Inferior parietal cortex (tissue), 1 donor: ENCODE measurements around the gene SLC13A4.
"Not testable (repeated sequence)": the region's sequence is repeated elsewhere in the genome, so short reads cannot be mapped to it uniquely, and the experiment has no call there.

Source experiments
- DNase-seq: peaks from one replicate; pipeline ENCODE4 v3.0.0-alpha.2; 2016; ENCODE audit errors: extremely low spot score

SLC13A4 gene

DNA sequence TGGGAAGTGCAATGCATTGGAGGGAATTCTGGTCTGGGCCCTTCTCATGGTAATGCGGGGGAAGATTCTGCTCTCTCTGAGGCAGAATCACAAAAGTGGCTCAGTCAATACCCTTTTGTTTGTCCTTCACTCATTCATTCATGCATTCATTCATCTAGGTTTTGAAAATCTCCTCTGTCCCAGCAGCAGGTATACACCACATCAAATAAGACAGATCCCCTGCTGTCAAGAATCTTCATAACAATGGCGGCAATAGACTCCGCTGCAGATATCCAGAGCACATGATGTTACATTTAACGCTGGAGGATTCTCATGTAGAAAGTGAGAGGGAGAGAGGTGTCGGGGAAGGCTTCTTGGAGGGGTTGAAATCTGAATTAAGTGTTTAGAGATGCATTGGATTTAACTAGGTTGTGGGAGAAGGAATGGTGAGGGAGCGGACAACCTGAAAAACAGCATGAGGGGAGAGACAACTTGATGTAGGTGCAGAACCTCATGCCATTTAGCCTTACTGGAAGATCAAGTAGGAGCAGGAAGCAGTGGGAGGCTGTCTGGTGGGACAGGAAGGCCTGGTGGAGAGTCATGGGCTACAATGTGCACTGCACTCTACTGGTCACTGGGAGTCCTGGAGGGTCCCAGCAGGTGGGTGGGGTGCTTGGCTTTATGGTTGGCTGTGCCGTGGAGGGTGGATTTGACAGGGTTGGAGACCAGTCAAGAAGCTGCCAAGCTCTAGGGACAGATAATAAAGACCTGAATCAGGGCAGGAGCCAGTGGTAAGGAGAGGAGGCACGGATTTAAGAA, 25.8 kb upstream of the SLC13A4 start:
- no peak for DNase-seq

DNA sequence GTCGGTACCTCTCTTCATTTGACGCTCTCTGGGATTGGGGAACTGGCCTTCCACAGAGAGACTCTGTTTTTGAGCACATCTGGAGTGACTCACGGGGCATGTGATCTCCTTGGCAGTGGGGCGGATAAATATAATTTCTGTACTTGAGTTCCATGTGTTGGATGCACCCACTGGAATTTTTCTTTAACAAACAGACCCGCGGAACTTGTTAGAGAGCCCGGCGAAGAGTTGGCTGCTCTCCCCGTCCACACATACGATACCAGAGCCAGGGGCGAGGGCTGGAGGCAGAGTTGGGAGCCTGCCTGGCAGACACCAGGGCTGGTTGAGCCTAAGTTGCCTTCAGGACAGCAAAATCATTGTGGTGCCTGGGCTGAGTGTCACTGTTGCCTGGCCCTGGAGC, 20.8 kb upstream of the SLC13A4 start, which contains the start of gene FAM180A:
Gene FAM180A, minus strand, starts transcription at position 44 of the 400 bp plus-strand sequence. CDS start 233 bp downstream, outside the sequence.
- DNase-seq, result no peak

DNA sequence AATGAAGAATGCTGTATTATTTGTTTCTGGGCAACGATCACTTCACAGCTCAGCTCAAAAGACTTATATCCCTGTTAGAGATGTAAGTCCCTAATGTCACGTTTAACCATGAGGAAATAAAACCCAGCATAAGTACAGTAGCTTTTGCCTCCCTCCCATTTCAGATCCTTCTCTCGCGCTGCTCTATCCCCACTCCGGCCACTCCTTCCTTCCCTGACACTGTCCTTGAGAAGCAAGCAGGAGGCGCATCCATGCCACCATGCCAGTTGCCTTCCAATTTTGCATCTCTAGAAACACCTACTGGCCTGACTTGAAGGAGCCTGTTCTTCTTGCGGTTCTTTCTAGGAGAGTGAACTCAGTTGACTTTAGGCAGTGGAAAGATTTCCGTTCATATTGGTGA, 19.4 kb upstream of the SLC13A4 start:
- no peak for DNase-seq

DNA sequence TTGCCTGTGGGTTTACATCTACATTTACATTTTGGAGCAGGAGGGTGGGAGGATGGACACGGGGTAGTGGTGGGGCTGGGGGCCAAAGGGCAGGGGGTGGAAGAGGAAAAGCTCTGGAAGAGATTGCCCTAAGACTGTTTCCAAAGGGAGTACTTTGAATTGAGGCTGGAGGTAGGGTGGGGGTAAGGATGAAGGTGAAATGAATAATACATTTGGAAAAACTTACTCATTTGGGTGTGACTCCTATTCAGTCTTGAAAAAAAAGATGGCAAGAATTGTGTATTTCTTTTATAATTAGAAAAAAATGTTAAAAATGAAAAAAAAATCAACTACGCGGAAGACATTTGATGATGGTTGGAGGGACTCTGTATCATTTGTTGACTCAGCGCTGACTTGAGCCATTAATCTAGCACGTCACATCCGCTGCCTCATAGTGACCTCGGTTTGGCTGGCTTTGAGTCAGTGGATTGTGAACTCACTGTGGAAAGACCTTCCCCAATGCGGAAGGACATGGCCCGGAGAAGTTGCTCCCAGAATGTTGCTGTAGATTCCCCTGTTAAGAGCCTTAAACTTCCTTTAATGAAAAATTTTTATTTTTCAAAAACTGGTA, 17.8 kb upstream of the SLC13A4 start:
- no peak for DNase-seq

DNA sequence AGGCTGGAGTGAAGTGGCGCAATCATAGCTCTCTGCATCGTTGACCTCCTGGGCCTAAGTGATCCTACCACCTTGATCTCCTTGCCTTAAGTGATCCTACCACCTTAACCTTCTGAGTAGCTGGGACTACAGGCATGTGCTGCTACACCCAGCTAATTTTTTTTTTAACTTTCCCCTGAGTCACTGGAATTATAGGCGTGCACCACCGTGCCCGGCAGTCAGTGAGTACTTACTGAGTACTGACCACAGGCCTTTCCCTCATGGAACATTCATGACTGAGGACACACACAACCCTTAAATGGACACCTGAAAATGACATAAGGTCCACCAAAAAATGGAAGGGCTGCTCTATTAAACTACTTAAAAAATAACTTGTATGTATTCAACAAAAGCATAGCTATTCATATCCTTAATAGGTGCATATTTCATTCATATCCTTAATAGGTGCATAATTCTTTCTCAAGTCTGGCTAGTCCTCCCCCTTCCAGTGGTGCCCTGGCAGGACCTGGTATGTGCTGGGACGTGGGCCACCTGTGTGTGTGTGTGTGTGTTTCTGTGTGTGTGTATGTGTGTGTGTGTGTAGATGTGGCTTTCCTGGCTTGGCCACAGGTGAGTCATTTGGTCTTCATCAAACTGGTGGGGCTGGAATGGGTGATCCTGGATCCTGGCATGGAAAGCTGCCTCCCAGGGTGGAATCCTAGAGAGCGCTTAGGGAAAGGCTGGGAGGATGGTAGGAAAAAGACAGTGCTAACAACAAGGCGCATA, 17.1 kb upstream of the SLC13A4 start:
- no peak for DNase-seq

DNA sequence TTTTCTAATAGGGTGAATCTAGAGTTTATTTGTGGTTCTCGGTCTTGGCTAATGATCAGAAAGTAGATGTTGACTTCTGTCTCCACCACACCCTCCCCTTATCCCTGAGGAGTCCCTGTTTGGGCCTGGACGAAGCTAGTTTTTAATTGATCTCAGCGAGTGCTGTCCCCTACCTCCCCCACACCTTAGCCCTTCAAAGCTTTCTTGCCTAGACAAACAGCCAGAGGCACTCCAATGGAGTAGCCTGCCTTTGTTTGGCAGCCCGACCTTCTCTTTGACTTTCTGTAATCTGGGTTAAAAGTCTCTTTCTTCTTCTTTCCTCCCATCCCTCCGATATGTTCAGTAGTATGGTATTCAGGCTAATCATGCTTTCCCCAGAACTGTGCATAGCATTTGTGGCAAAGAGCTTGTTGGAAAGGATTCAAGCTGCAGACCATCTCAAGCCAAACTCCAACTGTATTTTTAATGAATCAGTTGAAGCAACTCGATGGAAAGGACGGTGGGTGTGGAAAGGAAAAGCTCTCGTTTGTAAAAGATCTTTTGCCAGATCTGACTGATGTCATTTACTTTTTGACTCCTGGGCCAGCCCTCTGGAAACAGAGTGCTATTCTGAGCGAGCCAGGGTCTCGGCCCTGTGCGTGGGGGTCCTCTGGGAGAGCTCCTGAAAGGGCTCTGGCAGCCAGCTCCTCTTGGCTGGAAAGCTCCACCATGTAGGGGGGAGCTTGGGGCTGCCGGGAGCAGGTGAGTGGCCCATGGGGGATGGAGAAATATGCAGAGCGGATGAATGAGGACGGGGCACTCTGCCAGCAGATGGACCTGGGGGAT, 16.1 kb upstream of the SLC13A4 start:
- DNase-seq, result no peak

DNA sequence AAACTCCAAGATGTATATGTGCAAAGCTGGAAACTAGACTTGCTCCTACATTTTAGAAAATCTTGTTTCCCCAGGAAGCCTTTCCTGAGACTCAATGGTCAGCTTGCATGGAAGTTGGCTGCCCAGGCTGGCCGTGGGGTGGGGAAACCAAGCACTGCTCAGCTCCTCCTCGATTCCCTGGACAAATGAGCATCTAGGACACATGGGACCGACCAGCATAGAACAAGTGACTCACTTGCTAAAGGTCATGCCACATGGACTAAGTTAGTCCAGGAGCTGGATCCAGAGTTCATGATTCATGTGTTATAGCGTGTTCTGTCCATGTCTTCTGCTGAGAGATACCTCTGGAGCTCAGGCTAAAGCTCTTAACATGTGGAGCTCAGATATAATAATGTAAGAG, 14.4 kb upstream of the SLC13A4 start:
- DNase-seq, result no peak

DNA sequence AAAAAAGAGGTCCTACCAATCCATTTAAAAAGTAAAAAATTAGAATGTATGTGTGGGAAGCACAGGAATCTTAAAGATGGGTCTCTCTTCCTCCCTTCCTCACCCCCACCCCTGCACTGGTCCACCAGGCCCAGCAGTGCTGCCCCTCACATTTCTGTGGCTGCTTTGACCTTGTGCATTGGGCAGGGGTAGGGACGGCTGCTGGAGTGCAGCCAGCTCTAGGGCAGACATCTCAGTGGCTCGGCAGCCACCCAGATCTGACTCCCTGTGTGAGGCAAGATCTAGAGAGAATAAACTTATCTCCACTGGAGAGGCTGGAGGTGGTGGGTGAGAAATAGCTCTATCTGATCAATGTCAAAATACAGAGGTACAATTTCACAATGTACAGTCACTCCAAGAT, 13.9 kb upstream of the SLC13A4 start:
- no peak for DNase-seq

DNA sequence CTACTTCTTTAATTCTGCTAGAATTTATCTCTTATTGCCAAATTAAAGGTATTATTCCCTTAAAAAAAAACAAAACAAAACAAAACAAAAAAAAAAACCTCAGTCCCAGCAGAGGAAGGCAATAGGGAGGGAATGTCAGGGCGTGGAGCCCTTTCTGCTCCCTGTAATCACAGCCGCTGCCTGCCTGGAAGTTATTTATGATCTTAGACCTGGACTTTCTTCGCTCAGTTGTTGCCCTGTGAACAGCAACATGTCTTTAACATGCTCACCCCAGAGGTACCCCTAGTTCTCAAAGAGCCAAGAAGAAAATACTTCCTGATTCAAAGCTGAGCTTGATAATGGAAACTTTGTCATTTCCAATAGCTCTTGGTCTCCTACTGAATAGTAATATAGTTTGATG, 12.9 kb upstream of the SLC13A4 start:
- no peak for DNase-seq

DNA sequence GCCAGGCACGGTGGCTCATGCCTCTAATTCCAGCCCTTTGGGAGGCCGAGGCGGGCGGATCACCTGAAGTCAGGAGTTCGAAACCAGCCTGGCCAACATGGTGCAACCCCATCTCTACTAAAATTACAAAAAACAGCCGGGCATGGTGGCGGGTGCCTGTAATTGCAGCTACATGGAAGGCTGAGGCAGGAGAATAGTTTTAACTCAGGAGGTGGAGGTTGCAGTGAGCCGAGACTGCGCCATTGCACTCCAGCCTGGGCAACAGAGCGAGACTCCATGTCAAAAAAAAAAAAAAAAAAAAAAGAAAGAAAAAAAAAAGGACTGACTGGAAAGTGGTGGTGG, 9.3 kb upstream of the SLC13A4 start:
- not testable (repeated sequence) for DNase-seq

DNA sequence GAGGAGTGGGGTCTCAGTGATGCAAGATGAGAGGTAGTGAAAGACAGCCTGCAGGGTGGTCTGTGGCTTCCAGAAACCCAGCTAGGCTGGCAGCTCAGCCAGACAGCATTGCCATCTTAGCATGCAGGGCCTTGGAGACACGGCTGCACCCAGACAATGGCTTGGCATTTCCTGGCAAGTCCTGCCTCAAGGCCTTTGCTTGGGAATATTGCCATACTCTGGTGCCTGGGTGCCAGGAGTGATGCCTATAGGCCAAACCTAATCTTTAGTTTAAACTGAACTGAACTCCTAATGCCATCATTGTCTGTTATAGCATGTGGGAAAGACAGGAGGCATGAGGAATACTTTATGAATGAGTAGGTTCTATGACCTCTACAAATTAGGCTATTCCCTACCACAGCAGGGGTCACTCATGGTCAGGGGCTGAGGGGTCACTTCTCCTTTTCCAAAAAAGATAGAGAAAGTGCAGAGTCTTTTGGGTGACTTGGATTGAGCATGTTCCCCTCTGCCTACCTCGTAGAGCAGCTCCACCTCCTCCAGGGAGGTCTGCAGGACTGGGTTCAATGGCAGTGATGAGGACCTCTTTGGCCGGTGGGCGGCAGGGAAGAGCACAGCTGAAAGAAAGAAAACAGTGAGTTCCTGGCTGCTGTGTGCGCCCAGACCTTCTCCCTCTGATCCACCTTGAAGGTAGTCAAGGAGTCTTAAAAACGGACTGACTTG, 8.8 kb upstream of the SLC13A4 start:
- DNase-seq, result no peak

DNA sequence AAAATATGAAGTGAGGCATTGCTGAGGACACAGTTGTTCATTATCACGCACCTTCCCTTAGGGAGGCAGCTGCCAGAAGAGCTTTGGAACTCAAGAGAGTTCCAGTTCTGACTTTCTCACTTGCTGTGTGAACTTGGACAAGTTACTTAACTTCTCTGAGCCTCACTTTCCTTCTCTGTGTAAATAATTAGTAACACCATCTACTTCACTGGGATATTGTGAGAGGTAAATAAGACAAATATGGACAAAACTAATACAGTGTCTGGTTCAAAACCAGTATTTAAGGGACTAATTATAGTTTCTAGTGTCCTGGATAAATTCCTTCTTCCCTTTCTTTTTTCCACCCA, 6.3 kb upstream of the SLC13A4 start:
- no peak for DNase-seq

DNA sequence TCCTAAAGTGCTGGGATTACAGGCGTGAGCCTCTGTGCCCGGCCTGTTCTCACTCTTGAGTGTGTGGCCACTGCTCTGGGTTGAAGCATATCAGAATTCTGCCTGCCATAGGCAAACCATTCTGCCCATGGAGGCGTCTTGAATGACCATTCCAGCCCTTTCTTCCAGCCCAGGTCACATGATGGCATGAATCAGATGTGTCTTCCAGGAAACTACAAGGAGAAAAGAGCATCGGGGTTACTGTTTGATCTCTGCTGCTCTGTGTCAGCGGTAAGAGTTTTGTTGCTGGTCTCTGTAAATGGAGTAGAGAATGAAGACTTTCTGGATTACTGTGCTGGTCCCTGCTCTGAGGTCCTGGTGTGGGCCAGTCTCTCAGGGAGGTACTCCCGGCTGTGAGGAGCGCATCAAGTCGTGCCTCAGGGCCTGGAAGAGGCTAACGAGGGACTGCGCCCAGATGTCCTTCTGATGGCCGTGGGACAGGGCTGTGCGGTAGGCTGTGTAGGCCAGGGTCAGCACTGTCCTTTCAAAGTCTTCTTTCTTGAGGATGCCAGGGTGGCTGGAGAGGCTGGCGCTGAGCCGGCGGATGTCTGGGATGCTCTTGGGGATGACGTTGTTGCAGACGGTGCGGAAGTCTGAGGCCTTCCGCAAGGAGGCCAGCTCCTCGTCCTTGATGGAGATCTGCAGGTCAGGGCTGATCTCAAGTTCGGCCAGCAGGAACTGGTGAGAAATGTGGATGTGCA, 5.8 kb upstream of the SLC13A4 start:
- DNase-seq, result no peak

DNA sequence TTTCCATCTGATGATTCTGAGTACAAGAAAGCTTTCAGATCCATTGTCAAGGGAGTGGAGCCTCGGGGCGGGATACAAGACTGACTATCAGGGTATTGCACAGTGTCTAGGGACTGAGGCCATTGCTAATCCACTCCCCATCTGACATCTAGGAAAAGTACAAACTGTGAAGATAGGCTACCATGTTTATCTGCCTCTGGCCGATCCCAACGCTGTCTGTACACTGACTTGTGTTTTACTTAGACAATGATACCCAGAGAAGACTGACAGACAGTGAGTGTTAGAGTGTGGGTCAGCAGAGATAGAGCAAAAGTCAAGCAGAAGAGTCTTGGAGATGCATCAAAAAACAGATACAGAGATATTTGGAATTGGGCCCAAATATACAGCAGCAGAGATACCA, 3.1 kb upstream of the SLC13A4 start:
- no peak for DNase-seq

DNA sequence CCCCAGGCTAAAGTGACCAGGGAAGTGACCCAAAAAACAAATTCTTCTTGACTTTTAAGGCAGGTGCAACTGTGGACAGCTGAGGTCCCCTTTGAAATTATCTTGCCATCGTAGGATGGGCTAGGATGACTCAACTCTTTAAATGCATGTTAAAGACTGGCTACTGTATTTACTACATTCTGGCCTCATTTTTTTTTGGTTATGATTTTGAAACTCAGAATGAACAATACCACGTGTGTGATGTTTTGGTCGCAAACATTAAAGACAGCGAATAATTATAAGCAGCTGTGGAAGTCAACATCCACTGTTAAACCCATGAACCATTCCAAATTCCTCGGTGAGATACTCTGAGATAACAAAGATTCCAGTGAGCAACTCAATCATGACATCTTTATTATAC, 1.2 kb upstream of the SLC13A4 start:
- no peak for DNase-seq

DNA sequence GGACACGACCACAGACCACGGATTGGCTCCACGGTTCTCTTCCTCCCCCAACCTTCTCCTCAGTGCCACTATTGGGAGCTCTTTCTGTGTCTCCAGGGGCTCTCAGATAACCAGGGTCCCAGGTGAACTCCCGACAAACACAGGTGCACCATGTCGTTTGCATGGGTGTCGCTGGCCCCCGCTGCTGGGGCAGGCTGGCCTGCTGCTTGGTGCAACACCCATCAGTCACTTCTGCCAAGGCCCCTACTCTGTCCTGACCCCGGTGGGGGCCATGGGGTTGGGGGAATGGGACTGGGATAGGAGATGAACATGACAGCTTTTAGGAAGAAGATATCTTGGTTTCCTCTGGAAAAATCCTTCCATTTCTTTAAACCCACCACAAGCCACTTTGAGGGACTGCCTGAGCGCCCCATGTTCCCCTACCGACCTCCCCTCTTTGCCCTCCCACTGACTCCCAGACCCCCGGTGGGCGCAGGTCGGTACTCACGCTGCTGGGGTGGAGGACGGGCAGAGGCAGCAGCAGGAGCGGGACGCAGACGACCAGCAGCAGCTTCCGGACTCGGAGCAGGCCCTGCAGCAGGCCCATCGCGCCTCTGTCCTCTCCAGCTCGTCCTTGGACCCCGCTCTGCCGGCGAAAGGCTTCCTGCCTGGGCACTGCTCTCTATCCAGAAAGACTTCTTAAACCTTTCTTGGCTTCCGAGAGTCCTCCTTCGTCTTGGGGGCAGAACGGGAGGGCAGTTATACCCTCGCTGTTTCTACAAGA, 894 bp downstream of the SLC13A4 start:
- DNase-seq, result no peak

DNA sequence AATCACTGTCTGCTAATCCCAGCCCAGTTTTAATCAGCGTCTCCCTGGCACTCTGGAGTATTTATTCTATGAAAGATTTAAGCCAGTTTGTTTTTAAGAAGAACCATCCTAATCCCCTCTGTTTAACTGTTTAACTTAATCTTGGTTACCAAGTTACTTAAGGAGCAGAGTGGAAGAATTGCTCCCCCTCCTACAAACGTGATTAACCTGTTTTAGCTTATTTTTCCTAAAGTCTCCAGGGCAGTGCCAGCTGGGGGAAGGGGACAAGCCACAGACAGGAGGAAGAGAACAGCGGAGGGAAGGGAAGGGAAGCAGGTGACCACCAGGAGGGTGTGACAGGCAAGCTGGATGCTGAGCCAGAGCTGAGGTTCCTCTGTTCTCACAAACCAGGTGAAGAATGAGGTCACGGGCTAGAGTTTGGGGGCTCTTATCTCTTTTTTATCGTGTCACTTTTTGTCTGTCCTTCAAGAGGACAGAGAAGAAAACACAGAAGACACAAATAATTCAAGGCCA, 1.7 kb downstream of the SLC13A4 start:
- no peak for DNase-seq

DNA sequence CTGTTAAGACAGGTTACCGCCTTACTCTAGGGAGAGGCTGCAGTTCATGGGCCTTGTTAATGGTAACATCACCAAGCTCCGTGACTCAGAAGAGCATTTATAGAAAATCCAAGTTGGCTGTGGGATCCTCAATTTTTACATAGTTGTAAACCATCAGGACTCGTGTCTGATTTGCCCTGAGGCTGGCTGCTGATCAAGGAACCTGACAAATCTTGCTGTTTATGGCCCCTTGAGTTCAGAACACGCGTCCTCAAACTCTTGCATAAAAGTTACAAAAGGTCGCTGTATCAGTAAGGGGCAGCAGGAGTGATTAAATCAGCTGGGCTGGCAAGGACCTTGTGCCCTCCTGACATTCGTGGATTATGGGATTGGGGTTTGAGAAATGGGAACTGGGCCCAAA, 4.6 kb downstream of the SLC13A4 start:
- DNase-seq, result no peak

DNA sequence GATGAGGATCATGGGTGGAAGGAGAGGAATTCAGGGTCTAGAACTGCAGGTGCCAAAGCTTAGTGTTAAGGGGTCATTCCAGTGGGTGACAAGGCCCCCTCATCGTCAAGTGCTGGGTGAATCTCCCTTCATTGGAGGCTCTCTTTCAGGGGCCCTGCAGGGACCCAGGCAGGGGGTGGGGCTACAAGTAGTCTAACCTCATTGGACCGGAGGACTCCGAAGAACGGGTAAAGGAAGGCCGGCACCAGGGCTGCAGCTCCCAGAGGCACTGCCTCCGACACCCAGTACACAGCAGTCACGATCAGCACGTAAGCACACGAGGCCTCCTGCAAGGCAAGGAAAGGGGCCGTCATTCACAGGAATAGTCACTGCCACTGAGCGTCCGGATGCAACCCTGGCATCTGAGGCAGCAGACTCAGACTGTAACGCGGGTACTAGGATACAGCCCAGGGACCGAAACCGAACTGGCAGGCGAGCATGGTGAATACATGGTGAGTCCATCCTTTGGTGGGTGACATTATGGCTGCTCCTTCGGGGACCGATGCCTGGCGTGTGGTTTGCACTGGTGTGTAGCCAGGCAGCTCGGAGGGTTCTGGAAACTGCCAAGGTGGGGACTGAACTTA, 6.7 kb downstream of the SLC13A4 start:
- no peak for DNase-seq
